BJ (cell line): ENCODE measurements around the gene PPP2R3B. TPM values are rescaled to one million over a fixed set of nuclear protein-coding genes. Genes with fewer than 3 reads are reported as not detected.
"Not testable (repeated sequence)": the region's sequence is repeated elsewhere in the genome, so short reads cannot be mapped to it uniquely, and the experiment has no call there.

Source experiments
- CTCF ChIA-PET: fragments of 350-600 bp; formaldehyde crosslinking; extraction: SDS; loops from one replicate; lab custom pipeline; 2021; ENCODE audit warnings: antibody characterized with exemption, inconsistent platforms; lab: Yijun Ruan, JAX
- POLR2A ChIA-PET: fragments of 300-600 bp; sonication (Branson Sonifier 250); formaldehyde crosslinking; extraction: SDS; loops from one replicate; lab custom pipeline; 2021; ENCODE audit warnings: antibody characterized with exemption; lab: Charles Lee
- DNase-seq: peaks from one replicate; pipeline ENCODE4 v3.0.0-alpha.2; 2011; ENCODE audit warnings: low read depth
- H3K27me3 ChIP-seq: 2 replicates; pipeline ENCODE4 v1.6.0; 2011; ENCODE audit warnings: low read length; ENCODE audit not compliant: control insufficient read depth, insufficient read depth
- H3K36me3 ChIP-seq: 2 replicates; pipeline ENCODE4 v1.5.1; 2011; ENCODE audit warnings: low read length; ENCODE audit not compliant: control insufficient read depth, insufficient read depth
- H3K4me3 ChIP-seq: 2 replicates; pipeline ENCODE4 v1.5.1; 2011; ENCODE audit warnings: low read depth, mild to moderate bottlenecking, control low read depth, low read length
- CTCF ChIP-seq: IDR thresholded peaks from 2 replicates; pipeline ENCODE4 v1.5.1; 2011; ENCODE audit warnings: low read depth, mild to moderate bottlenecking, control low read depth, inconsistent platforms, low read length, moderate library complexity; ENCODE audit not compliant: insufficient read depth
- polyA minus RNA-seq: library from RNA; depleted of rRNA, polyadenylated mRNA; stranded (reverse); fragments of >200 nt; gene quantifications from 2 replicates; pipeline ENCODE4 v1.2.3, GENCODE V29; 2011; rRNA and poly(A)+ RNA removed
- polyA plus RNA-seq: library from polyadenylated mRNA; depleted of rRNA; stranded (reverse); fragments of >200 nt; gene quantifications from 2 replicates; pipeline ENCODE4 v1.2.3, GENCODE V29; 2011; rRNA removed

PPP2R3B gene
- polyA plus RNA-seq (8.6 and 14.9 TPM in 2 replicates), polyA minus RNA-seq (13.0 and 17.8 TPM in 2 replicates)

- peak within 1 kb of the TSS; percentile 77 for H3K4me3 ChIP-seq
- DNase-seq, result peak; percentile 79
- ChIA-PET POLR2A (no interaction called here), CTCF (no interaction called here)
- TF ChIP-seq CTCF, result no peak
- H3K27me3 ChIP-seq, result no peaks in the 10 kb centered on the region
- H3K36me3 ChIP-seq, result no peaks in the 10 kb centered on the region
Measured at GRCh38 chrX:386768-387575, at the start of gene PPP2R3B. Gene PPP2R3B, minus strand, starts transcription at chrX:386907. Its CDS starts 216 bp downstream, at chrX:386691.

- Histone ChIP-seq H3K4me3 (no peak overlapping the region), H3K36me3 (no peaks in the 10 kb centered on the region), H3K27me3 (no peaks in the 10 kb centered on the region)
- TF ChIP-seq CTCF, result no peak
- no peak for DNase-seq
- ChIA-PET POLR2A (no interaction called here), CTCF (no interaction called here)
Measured at GRCh38 chrX:435536-436122, 48.9 kb upstream of the PPP2R3B start.

- H3K4me3 ChIP-seq, result no peak overlapping the region
- POLR2A ChIA-PET, result no interaction called here
- DNase-seq, result no peak
- no peak for TF ChIP-seq CTCF
- no peaks in the 10 kb centered on the region for H3K36me3 ChIP-seq
- CTCF ChIA-PET, result no interaction called here
- no peaks in the 10 kb centered on the region for H3K27me3 ChIP-seq
Measured at GRCh38 chrX:434946-435345, 48.2 kb upstream of the PPP2R3B start.

GRCh38 chrX:433771-434170 lies 47.1 kb upstream of the PPP2R3B start:
- no peak for TF ChIP-seq CTCF
- no peaks in the 10 kb centered on the region for H3K27me3 ChIP-seq
- H3K36me3 ChIP-seq, result no peaks in the 10 kb centered on the region
- H3K4me3 ChIP-seq, result no peak overlapping the region
- ChIA-PET CTCF (no interaction called here), POLR2A (no interaction called here)
- no peak for DNase-seq

DNA sequence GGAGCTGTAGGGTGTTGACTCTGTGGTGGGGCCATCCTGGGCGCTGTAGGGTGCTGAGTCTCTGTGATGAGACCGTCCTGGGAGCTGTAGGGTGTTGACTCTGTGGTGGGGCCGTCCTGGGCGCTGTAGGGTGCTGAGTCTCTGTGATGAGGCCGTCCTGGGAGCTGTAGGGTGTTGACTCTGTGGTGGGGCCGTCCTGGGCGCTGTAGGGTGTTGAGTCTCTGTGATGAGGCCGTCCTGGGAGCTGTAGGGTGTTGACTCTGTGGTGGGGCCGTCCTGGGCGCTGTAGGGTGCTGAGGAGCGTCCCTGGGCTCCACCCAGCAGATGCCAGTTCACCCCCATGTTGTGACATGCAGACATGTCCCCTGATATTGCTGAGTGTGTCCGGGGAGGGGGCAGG lies 46.0 kb upstream of the PPP2R3B start:
- DNase-seq, H3K27me3 ChIP-seq, POLR2A ChIA-PET, H3K36me3 ChIP-seq, CTCF ChIA-PET, H3K4me3 ChIP-seq: not testable (repeated sequence)
